ENCODE results near the gene LURAP1L.

The LURAP1L gene

DNA sequence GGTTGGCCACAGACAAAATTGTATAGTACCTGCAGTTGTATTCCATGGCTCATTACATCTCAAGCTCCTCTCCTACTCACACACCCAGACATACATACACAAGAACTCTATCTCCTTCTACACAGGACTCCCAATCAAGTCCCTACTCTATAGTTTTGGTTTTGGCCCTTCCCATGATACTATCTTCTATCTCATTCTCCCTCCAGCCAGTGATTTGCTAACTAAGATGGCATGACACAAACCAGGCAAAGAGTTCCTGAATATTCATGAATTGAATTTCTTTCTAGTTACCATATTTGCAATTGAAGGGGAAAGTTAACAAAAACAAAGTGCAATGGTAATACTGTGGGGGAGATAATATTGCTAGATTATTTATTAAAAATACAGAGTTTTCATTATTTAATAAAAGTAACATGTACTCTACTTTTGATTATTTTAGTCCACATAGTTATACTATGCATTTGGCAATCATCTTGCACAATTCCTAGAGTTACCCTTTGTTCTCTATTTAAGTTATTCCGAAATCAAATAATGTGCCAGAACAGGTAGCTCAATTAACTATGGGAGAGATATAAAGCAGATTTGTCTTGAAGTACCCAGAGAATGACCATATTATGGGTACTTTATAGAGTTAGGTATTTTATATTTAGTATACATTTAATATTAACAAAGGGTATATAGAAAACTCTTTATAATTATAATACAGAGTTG lies 9.6 kb upstream of the LURAP1L start:
- Histone ChIP-seq H3K9ac (ENCODE audit: low read depth, low read length, poor library complexity, severe bottlenecking) (no peak overlapping the region), H3K36me3 (ENCODE audit: insufficient read depth, low read length) (no peaks in the 10 kb centered on the region), H3F3A (ENCODE audit: low read depth) (no peaks in the 10 kb centered on the region), H3K9me3 (ENCODE audit: insufficient read depth, low read depth, low read length) (no peaks in the 10 kb centered on the region; the same call in 1 of the 2 replicates), H4K20me1 (ENCODE audit: insufficient read depth, low read length, poor library complexity, severe bottlenecking) (no peaks in the 10 kb centered on the region), H3K9me2 (replicated peaks; ENCODE audit: low read depth, low read length) (no peaks in the 10 kb centered on the region), H3K27me3 (ENCODE audit: insufficient read depth, low read length, poor library complexity, severe bottlenecking) (no peaks in the 10 kb centered on the region), H3K4me3 (ENCODE audit: low read length, poor library complexity, severe bottlenecking) (no peak overlapping the region), H3K4me1 (ENCODE audit: insufficient read depth, low read length, poor library complexity, severe bottlenecking) (no peaks in the 10 kb centered on the region), H2AFZ (ENCODE audit: low read length) (no peak overlapping the region), H3K4me2 (ENCODE audit: low read depth, low read length, poor library complexity, severe bottlenecking) (no peak overlapping the region), H3K79me2 (ENCODE audit: insufficient read depth, low read length) (no peaks in the 10 kb centered on the region)
- no peak for TF ChIP-seq EZH2phosphoT487 (IDR thresholded peaks at IDR 0.05; ENCODE audit: borderline replicate concordance)
- TF ChIP-seq, protein P1, sequence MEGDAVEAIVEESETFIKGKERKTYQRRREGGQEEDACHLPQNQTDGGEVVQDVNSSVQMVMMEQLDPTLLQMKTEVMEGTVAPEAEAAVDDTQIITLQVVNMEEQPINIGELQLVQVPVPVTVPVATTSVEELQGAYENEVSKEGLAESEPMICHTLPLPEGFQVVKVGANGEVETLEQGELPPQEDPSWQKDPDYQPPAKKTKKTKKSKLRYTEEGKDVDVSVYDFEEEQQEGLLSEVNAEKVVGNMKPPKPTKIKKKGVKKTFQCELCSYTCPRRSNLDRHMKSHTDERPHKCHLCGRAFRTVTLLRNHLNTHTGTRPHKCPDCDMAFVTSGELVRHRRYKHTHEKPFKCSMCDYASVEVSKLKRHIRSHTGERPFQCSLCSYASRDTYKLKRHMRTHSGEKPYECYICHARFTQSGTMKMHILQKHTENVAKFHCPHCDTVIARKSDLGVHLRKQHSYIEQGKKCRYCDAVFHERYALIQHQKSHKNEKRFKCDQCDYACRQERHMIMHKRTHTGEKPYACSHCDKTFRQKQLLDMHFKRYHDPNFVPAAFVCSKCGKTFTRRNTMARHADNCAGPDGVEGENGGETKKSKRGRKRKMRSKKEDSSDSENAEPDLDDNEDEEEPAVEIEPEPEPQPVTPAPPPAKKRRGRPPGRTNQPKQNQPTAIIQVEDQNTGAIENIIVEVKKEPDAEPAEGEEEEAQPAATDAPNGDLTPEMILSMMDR (conservative IDR thresholded peaks at IDR 0.05; ENCODE audit: low read length): no peak

DNA sequence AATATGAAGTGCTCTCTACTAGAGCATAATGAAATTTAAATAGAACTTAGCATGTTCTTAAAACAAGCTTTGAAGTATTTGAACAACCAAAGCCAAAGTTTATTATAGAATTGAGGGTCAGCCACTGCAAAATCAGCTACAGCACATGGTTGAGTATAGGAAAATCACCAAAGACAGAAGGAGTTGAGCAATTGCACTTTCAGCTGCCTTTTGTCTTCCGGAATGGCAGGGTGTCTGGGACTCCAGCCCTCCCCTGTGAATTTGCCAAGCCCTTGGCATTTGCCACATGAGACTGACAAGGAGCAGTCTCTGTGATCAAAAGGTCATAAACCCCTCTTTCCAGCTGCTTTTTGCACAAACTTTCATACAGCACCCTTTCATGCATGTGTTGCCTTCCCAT lies 8.5 kb upstream of the LURAP1L start:
- Histone ChIP-seq H3K27me3 (ENCODE audit: insufficient read depth, low read length, poor library complexity, severe bottlenecking) (no peaks in the 10 kb centered on the region), H3K9ac (ENCODE audit: low read depth, low read length, poor library complexity, severe bottlenecking) (no peak overlapping the region), H3K9me2 (replicated peaks; ENCODE audit: low read depth, low read length) (no peaks in the 10 kb centered on the region), H3K4me3 (ENCODE audit: low read length, poor library complexity, severe bottlenecking) (no peak overlapping the region), H4K20me1 (ENCODE audit: insufficient read depth, low read length, poor library complexity, severe bottlenecking) (no peaks in the 10 kb centered on the region), H3F3A (ENCODE audit: low read depth) (no peaks in the 10 kb centered on the region), H3K79me2 (ENCODE audit: insufficient read depth, low read length) (no peaks in the 10 kb centered on the region), H3K36me3 (ENCODE audit: insufficient read depth, low read length) (no peaks in the 10 kb centered on the region), H3K9me3 (ENCODE audit: insufficient read depth, low read depth, low read length) (no peaks in the 10 kb centered on the region; the same call in 1 of the 2 replicates), H3K4me2 (ENCODE audit: low read depth, low read length, poor library complexity, severe bottlenecking) (no peak overlapping the region), H2AFZ (ENCODE audit: low read length) (no peak overlapping the region), H3K4me1 (ENCODE audit: insufficient read depth, low read length, poor library complexity, severe bottlenecking) (no peaks in the 10 kb centered on the region)
- TF ChIP-seq, protein P1 (conservative IDR thresholded peaks at IDR 0.05; ENCODE audit: low read length): no peak
- TF ChIP-seq EZH2phosphoT487 (IDR thresholded peaks at IDR 0.05; ENCODE audit: borderline replicate concordance): no peak

DNA sequence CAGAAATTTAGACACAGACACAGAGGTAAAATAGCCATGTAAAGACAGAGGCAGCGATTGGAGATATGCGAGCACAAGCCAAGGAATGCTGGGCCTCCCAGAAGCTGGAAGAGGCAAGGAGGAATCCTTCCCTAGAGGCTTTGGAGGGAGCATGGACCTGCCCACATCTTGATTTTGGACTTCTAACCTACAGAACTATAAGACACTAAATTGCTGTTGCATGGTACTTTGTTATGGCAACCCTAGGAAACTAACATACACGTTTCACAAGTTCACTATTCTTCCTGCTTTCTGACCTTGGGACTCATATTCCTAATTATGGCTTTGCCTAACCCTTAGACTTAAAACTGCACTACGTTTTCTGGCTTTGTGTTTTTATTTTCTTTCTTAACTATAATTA lies 4.6 kb upstream of the LURAP1L start:
- Histone ChIP-seq H4K20me1 (ENCODE audit: insufficient read depth, low read length, poor library complexity, severe bottlenecking) (no peaks in the 10 kb centered on the region), H3K79me2 (ENCODE audit: insufficient read depth, low read length) (no peaks in the 10 kb centered on the region), H3K36me3 (ENCODE audit: insufficient read depth, low read length) (no peaks in the 10 kb centered on the region), H2AFZ (ENCODE audit: low read length) (no peak overlapping the region), H3K4me3 (ENCODE audit: low read length, poor library complexity, severe bottlenecking) (no peak overlapping the region), H3F3A (ENCODE audit: low read depth) (no peaks in the 10 kb centered on the region), H3K4me1 (ENCODE audit: insufficient read depth, low read length, poor library complexity, severe bottlenecking) (no peaks in the 10 kb centered on the region), H3K9me3 (ENCODE audit: insufficient read depth, low read depth, low read length) (no peaks in the 10 kb centered on the region; the same call in 1 of the 2 replicates), H3K9ac (ENCODE audit: low read depth, low read length, poor library complexity, severe bottlenecking) (no peak overlapping the region), H3K4me2 (ENCODE audit: low read depth, low read length, poor library complexity, severe bottlenecking) (no peak overlapping the region), H3K9me2 (replicated peaks; ENCODE audit: low read depth, low read length) (no peaks in the 10 kb centered on the region), H3K27me3 (ENCODE audit: insufficient read depth, low read length, poor library complexity, severe bottlenecking) (no peaks in the 10 kb centered on the region)
- TF ChIP-seq EZH2phosphoT487 (IDR thresholded peaks at IDR 0.05; ENCODE audit: borderline replicate concordance): no peak
- TF ChIP-seq, protein P1 (conservative IDR thresholded peaks at IDR 0.05; ENCODE audit: low read length): no peak

Measured in Loucy (cell line).